ENCODE results near the gene KCNQ1.

Gene KCNQ1

DNA sequence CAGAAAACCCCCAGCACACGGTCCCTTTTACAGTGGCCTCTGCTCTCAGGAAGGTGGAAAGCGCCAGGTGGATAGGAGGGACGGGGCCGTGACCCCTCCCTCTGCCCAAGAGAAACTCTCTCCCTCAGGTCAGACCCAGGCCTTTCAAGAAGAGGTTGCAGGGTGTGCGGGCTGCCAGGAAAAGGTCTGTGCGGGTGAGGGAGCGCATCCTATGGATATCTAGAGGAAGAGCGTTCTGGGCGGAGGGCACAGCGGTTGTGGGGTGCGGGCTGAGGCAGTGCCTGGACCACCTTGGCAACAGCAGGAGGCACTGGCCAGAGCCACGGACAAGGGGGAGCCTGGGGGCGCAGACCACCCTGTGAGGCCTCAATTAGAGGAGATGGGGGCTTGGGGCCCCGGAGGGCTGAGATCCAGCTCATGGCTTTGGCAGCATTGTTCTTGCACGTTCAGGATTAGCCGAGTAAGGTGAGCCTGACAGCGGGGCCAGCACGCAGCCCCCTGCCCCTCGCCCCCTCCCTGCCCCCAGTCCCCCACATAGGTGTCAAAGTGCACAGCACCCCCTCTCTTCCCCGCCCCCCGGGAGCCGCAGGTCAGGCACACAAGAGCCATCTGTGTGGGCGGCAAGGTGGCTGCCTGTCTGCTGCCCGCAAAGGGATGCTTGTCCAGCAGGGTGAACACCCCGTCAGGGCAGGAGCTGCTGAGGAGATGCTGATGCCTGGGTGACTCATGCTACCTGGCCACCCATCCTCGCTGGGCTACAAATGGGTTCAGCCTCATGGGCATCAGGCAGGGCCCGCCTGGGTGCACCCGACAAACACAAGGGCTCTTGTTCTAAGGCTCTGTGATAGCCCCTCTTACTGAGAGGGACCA, 347.8 kb downstream of the KCNQ1 start:
- DNase-seq, result no peak

DNA sequence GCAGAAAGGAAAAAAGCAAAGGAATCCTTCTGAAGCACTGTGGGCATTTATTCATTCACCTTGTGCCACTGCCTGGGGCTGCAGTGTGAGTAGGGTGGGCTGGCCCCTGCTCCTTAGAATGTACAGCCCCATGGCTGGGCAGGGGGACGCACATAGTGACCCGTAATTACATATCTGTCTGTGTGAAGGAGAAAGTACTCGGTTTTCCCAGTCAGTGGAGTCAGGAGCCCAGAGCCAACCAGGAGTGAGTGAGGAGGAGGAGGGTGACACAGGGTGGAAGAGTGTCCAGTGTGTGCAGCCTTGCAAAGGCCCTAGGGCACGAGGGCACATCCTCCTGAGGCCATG, 348.9 kb downstream of the KCNQ1 start:
- DNase-seq, result no peak

DNA sequence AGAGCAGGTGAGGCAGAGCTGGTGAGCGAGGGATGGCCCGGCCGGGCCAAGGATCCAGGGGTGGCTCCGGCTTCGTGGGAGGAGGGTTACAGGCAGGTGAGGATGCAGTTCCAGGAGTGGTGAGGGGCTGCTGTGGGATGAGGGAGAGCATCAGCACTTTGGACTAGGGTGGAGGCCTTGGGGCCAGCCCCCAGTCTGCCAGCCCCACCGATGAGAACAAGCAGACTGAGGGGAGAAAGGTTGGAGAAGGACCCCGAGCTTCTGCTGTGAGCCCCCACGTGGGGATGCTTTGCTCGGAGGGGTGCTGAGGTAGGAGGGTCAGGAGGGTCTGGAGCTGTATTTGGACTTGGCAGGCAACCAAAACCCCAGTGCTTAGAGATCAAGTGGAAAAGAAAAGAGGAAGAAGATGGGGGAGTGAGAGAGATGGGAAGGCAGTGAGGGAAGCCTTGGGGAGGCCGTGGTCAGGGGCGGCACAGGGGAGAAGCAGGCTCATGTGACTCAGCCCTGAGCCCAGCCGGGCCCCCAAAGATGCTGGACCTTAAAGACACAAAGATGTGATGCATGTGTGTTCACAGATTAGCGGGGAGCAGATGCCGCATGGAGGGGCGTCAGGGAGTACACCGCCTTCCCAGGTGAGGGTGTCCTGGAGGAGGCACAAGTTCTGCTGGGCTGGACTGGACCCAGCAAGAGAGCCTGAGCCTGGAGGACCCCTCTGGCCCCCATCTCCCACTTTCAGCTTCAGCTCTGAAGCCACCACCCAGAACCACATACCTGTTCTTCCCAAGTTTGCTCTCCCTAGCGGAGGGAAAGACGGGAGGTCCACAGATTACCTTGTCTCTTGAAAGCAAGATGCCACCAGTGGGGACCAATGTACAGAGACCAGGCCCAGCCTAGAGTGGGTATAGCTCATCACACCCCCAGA, 349.5 kb downstream of the KCNQ1 start:
- DNase-seq, result no peak

DNA sequence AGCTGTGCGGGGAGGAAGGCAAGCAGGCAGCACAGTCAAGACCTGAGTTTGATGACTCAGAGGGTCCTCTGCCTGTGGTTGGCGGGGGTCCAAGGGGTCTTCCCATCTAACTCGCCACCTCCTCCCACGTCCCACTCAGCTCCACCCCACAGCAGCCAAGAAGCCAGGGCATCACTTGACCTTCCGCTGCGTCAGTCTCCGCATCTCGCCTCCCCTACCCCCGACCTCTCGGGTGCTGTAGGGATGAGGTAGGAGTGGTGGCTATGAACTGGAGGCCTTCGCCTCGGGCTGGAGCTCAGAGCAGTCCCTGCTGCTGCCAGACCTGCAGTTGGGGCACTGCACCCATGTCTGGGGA, 350.1 kb downstream of the KCNQ1 start:
- no peak for DNase-seq

DNA sequence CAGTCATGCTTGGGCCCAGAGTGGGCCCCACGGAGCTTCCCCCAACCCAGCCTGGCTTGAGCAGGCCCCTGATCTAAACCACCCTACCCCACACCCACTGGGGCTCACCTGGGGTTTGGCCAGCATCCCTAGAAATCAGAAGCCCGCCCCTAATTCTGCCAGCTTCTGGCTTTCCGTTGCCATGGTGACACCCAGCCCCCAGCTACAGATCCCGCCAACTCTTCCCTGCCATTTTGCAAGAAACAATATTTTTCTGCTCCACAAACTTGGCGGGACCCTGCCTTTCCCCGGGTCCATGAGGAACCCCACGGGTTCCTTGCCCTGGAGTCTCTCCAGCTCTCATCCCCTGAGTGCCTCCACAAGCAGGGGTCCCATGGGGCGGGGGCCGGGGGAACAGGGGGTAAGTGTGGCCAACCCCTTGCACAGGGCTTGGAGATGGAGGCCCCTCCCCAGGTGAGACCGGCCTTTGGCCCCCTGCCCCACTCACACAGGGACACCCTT, 350.7 kb downstream of the KCNQ1 start:
- DNase-seq, result no peak

DNA sequence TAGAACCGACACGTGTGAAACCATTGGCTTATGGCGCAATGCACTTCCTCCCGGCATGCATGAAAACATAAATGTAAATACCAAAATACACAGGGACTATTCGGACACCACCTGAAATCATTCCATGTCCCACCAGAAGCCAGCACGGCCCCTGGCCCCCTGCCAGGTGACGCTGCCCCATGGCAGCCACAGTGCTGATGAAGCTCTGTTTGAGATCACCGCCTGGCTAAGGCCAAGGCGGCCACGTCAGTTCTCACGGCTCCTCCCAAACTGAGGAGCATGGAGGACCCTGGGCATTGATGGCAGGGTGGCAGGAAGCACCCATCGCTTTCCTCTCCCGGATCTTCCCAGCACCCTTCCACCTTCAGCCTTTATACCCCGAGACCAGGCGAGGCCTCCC, 351.3 kb downstream of the KCNQ1 start:
- DNase-seq, result no peak

DNA sequence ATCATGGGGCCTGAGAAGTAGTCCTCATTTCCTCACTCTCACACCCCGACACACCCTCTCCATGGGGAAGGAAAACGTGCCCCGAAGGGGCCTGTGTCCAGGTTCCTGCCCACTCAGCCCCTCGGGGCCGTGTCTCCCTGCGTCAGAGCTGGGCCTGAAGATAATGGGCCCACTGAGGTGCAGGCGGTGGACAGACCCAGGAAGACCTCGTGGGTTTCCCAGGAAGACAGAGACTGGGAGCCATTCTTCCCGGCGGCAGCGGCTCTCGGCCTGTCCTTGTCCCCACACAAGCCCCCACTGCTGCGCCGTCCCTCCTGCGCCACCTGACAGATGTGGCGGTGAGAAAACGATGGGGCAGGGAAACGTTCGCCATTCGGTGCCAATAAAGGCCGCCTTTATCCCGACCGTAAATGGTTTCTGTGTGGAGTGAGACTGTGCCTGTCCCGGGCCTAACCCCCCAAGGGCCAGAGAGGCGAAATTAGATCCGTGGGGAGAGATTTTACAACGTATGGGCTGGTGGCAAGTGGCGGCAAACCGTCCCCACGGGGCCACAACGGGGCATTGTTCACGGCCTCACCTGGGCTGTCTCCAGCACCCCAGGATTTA, 351.8 kb downstream of the KCNQ1 start:
- no peak for DNase-seq

DNA sequence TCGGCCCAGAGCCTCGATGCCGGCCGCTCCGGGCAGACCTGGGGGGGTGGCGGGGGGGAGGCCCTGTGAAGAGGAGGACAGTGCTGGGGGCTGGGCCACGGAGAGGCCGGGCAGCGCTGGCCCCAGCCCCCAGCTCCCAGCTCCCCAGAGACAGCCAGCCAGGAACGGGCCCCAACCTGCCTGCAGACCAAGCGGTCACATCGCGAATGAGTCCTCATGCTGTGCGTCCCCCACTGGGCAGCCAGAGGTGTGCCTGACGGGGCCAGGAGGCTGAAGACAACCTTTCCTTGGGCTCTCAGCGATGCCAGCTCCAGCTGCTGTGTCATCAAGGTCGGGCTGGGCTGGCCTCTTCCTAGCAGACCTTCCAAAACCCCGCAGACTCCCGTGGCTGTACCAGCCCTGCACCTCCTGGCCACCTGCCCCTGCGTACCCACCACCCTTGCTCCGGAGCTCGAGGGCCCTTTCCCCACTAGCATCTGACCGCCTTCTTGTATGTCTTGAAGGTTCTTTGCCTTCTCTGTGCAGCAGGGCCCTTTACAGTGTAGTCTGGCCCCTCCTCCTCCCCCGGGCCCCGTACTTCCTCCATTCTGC, 352.4 kb downstream of the KCNQ1 start:
- no peak for DNase-seq

DNA sequence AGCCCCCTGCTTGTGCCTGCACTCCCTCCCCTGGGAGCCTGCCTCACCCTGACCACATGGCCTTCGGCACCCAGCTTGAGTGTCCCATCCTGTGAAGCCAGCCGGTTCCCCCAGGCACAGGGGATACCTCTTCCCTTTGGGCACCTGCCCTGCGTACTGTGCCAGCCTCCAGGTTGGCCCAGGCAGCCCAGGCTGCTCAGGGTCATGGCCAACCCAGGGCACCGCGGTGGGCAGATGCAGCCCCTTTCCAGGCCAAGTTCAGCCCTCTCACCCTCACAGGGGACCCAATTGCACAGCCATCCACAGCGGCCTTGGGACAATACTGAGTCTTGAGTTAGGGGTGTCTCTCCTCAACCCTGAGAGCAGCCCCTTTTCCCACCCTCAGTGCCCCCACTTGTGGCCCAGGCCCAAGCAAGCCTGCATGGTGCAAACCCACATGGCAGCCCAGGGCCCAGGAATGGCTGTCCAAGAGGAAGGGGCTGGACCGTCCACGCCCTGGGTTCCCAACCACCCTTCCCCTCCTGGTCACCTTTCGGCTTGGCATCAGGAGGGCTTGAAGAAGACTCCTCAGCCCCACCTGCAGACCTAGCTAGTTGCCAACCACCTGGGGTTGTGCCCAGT, 353.0 kb downstream of the KCNQ1 start:
- DNase-seq, result no peak

DNA sequence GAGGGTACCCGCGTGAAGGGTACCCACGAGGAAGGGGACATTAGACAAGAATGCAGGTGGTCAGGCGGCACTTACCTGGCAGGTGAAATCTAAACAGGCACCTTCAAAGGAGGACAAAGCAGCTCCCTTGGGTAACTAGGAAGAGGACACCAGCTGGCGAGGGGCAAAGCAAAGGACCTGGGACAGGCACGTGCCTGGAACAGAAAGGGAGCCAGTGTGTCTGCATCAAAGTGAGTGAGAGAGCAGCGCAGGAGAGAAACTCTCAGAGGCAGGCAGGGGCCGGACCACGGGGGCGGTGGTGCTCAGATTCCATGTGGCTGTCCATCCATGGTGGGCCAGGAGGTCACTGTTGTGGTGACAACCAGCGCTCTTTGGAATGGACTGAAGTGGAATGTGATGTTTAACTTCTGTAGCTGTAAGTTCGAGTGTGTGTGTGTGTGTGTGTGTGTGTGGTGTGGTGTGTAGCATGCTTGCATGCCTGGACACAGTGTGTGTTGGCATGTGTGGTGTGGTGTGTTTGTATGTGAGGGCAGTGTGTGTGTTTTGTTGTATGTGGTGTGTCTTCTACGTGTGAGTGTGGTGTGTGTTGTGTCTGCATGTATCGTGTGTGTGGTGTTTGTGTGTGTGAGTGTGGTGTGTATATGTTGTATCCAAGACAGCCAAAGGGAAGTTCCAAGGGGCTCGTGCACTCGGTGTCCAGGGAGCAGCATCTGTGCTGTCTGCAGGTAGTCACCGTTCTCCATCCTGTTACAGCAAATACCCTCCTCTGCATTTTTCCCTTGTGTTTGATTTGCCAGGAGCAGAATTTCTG, 354.3 kb downstream of the KCNQ1 start:
- DNase-seq, result no peak

DNA sequence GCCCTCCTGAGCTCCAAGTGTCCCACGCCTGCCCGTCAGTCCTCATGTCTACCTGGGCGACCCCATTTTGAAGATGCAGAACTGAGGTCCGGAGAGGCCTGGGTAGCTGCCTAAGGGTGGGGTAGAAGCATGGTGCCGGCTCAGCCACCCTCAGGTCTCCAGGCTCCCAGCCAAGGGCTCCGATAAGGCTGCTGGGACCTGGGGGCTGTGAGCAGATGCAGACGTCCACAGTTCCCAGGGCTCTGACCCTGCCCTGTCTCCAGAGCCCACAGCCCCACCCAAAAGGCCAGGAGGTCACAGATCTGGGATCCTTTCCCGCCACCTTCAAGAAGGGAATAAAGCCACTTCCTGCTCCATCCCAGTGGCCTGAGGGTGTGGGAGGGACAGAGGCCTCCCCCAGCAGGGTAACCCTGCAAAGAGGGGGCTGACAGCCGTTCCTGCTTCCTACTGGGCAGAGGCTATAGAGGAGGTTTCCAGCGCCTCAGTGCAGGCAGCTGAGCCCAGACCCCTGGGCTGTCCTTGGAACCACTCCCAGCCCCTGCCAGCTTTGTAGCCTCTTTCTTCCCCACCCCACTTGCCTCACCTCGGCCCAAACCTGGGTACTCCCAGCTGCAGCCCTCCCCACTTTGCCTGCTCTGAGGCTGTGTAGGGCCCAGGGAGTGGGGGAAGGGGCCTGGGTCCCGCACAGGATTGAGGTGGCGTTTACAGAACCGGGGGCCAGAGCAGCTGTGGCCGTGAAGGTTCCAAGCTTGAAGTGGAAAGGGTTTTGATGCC, 355.3 kb downstream of the KCNQ1 start:
- no peak for DNase-seq

DNA sequence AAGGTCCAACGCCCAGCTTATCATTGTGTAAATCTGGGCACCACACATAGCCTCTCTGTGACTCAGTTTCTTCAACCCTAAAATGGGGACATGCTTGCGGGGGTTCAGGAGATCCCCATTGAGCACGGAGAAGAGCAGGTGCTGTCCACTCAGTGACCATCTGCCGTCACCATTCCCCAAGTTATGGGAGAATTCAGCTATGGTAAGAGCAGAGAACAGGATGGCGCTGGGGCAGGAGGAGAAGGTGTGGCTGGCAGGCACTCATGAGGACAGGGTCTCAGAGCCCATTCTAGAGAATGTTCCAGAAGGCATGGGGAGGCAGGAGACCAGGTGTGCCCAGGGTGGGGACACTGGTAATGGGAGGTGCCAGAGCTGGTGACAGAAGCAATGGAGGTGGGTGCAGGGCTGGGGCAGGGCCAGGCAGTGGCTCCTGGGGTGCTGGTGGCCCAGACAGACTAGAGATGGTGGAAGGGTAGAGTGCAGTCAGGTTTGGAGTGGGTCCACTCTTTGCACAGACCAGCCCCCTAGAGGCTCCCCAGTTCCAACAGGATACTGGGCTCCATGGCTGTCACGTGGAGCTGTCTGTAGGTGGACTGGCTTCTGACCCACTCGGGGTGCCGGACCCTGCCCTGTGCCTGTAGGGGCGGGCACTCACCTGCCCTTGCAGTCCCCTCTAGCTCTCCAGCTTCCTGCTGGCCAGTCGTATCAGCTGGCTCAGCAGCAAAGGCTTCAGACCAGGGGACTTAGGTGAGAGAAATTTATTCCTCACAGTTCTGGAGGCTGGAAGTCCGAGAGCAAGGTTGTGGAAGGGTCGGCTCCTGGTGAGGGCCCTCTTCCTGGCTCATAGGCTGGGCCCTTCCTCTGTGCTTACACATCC, 356.1 kb downstream of the KCNQ1 start:
- no peak for DNase-seq

DNA sequence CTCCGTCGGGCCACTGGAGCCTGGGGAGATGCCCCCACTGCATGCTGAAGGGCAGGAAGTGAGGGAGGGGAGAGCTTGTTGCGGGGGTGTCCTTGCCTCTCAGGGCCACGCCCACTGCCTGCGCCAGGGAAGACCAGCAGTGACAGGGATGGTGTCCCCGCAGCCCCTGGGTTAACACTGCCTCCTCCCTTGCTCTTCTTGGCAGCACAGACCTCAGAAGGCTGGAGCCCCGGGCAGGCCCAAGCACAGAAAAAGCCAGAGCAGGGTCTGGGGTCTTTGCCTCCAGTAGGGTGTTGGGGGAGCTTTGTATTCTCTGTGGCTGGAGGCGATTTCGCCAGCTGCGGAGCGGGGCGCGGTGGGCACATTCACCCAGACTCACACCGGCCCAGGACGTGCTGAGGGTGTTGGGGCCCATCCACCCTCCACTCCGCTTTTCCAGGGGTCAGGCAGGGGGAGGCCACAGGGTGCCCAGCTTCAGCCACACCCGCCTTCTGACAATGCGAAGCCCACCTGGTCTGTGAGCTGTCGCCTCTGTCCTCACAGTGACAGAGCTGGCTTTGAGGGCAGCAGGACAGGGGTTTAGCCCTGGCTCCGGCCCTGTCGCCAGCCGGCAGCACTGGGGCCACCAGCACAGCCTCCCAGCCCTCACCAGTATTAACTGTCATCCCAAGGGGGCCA, 357.0 kb downstream of the KCNQ1 start:
- no peak for DNase-seq

DNA sequence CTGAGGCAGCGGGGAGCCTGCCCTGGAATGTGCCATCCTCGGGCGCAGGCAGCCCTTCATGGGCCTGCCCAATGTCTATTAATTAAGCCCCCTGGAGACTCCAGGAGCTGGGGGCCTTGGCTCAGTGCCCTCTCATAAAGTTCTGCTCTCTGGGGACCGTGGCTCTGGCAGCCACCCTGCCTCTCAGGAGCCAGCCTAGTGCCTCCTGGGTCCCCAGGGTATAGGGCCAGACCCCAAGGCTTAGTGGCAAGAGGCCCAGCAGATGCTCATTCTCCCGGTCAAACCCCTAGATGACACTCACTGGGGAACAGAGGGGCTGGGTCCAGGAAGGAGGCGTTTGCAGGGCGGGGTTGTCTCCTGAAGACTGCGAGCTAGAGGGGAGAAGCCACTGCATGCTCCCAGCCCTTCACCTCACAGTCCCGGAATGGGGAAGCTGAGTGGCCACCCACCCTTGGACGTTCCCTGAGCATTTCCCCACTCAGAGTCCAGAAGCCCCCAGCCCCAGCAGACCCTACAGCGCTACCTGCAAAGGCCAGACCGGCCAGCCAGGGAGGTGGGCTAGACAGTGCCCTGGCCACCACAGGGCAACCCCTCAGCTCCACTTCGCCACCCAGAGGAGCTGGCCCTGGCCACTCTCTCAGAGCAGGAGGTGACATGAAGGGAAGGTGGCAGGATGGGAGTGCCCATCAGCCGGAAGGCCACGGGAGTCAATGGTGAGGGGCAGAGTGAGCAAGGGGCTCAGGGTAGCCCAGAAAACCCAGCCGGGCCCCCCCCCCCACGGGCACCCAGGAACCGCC, 357.8 kb downstream of the KCNQ1 start:
- no peak for DNase-seq

DNA sequence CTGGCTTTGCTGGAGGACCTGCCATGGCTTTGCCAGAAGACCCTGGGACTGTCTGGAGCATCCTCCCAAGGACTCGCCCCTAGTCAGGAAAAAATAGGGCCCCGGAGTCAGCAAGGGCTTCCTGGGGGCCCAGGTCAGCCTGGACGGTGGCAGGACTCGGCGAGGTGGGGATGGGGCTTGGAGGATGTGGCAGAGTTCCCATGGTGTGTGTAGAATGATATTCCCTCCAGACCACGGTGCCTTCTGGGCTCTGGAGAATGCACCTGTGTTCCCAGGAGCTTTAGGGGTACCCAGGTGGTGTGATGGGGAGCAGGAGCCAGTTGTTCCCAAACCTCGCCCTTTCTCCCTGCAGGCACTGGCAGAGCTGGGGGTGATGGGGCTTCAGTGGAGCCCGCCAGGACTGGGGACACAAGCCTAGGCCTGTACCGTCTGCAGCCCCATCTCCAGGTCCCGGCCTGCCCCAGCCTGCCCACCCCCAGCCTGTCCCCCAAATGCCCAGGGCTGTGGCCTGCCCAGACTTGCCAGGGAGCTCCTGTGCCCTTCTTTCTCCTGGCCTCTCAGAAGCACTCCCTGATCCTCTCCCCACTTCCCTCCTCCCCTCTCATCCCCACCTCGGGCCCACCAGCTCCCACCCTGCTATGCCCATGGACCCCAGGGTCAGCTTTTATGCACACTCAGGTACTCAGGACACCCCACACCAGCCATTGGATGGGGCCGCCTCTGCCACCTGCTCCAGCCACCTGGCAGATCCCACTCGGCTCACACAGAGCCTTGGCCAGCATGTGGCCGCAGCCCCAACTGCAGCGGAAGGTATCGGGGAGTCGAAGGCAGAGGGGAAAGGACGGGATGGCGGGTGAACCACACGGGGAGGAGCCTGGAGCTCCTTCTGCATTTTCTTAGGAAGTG, 358.6 kb downstream of the KCNQ1 start:
- no peak for DNase-seq

DNA sequence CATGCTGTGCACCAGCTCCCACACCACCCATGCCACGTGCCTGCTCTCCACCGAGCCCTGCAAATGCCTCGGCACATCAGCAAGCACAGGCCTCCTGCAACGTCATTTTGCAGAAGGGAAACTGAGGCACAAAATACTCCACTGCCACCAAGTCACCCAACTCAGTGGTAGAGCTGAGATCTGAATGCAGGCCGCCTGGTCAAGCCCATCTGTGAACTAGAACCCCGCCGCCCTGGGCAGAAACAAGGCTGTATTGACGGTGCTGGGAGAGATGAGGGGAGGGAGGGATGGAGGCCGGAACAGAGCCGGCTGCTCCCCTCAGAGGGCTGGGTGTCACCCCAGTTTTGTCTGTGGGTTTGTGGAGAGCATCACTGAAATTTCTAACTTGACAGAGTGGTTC, 359.4 kb downstream of the KCNQ1 start:
- no peak for DNase-seq

DNA sequence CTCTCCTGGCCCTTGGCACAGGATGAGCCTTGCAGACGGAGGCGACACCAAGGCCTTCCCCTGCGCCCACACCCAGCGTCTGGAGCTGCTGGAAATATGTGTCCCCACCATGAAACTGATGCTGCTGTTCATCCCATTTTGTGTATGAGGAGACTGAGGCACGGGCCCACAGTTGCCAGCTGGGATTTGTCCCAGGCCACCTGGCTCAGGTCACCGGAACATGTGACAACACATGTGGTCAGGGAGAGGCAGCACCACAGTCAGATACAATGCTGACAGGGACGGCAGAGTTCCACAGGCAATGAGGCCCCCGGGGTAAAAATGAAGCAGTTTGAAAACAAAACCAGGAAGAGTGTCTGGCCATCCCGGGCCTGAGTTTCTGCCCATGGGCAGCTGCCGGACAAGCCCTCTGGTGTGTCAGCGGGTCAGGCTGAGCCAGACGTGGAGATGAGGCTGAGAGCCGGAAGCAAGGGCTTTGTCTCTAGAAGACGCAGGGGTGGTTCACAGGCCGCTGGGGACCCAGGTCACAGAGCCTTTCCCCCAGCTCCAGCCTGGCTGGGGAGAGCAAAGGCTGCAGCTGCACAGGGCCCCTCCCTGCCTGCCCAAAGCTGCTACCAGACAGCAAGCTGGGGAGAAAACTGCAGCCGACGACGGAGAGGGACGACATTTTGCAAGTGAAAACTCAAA, 360.0 kb downstream of the KCNQ1 start:
- no peak for DNase-seq
